Peyer's patch (tissue), 4 donors: ENCODE measurements around the gene DOCK2.

Experiments
- CTCF ChIP-seq, 6 experiments: fragments of 450-650 bp in 4 of 6; fragments of 200-600 bp in 2 of 6; sonication (generic) in 1 of 6; IDR thresholded peaks; one replicate each; pipeline ENCODE4 v1.5.1; 2017 to 2019; ENCODE audit warnings: antibody characterized with exemption in 6 of 6, mild to moderate bottlenecking in 3 of 6, moderate library complexity in 1 of 6
- POLR2A ChIP-seq, 2 donors: fragments of 450-650 bp; IDR thresholded peaks; one replicate each; pipeline ENCODE4 v1.5.1; 2017; ENCODE audit warnings: antibody characterized with exemption in 2 of 2, mild to moderate bottlenecking in 2 of 2, moderate library complexity in 2 of 2

- TF ChIP-seq CTCF (IDR thresholded peaks at IDR 0.05), result no peak
- TF ChIP-seq POLR2A (IDR thresholded peaks at IDR 0.05), result no peak
Measured at GRCh38 chr5:170080786-170081445, 443.8 kb downstream of the DOCK2 start.
